Ishikawa (cell line): ENCODE data around the gene ZSCAN32.

Experiments
- CEBPB ChIP-seq: IDR thresholded peaks from 2 replicates; pipeline ENCODE4 v1.6.1; 2012
- CREB1 ChIP-seq: IDR thresholded peaks from 2 replicates; pipeline ENCODE4 v1.6.1; 2012; ENCODE audit warnings: low read depth
- EGR1 ChIP-seq: IDR thresholded peaks from 2 replicates; pipeline ENCODE4 v1.6.1; 2012
- EP300 ChIP-seq: IDR thresholded peaks from 2 replicates; pipeline ENCODE4 v1.6.1; 2012; ENCODE audit warnings: borderline replicate concordance
- FOXM1 ChIP-seq: IDR thresholded peaks from 2 replicates; pipeline ENCODE4 v1.6.1; 2012; ENCODE audit warnings: low read depth, borderline replicate concordance
- NFIC ChIP-seq: IDR thresholded peaks from 2 replicates; pipeline ENCODE4 v1.6.1; 2012
- RAD21 ChIP-seq: IDR thresholded peaks from 2 replicates; pipeline ENCODE4 v1.6.1; 2012; ENCODE audit warnings: low read depth
- TAF1 ChIP-seq: IDR thresholded peaks from 2 replicates; pipeline ENCODE4 v1.6.1; 2012; ENCODE audit warnings: low read depth, mild to moderate bottlenecking
- TCF12 ChIP-seq: IDR thresholded peaks from 2 replicates; pipeline ENCODE4 v1.6.1; 2012; ENCODE audit warnings: low read depth
- TEAD4 ChIP-seq: IDR thresholded peaks from 2 replicates; pipeline ENCODE4 v1.6.1; 2012
- YY1 ChIP-seq: IDR thresholded peaks from 2 replicates; pipeline ENCODE4 v1.6.1; 2012; ENCODE audit warnings: low read depth
- ZBTB7A ChIP-seq: IDR thresholded peaks from 2 replicates; pipeline ENCODE4 v1.6.1; 2012; ENCODE audit warnings: low read depth
- TF ChIP-seq, protein P1 (sequence below): IDR thresholded peaks from 2 replicates; pipeline ENCODE4 v1.6.1; 2012; ENCODE audit warnings: low read depth, mild to moderate bottlenecking
- TF ChIP-seq, protein P2 (sequence below): IDR thresholded peaks from 2 replicates; pipeline ENCODE4 v1.6.1; 2012
- TF ChIP-seq, protein P3 (sequence below): IDR thresholded peaks from 2 replicates; pipeline ENCODE4 v1.6.1; 2012

Gene ZSCAN32

GRCh38 chr16:3364774-3365427, 35.9 kb downstream of the ZSCAN32 start:
- no peak for TF ChIP-seq TAF1
- TF ChIP-seq TCF12, result 0 out of 2 replicates have a peak, but pooled peaks have one; percentile 1
- TF ChIP-seq, protein P1, sequence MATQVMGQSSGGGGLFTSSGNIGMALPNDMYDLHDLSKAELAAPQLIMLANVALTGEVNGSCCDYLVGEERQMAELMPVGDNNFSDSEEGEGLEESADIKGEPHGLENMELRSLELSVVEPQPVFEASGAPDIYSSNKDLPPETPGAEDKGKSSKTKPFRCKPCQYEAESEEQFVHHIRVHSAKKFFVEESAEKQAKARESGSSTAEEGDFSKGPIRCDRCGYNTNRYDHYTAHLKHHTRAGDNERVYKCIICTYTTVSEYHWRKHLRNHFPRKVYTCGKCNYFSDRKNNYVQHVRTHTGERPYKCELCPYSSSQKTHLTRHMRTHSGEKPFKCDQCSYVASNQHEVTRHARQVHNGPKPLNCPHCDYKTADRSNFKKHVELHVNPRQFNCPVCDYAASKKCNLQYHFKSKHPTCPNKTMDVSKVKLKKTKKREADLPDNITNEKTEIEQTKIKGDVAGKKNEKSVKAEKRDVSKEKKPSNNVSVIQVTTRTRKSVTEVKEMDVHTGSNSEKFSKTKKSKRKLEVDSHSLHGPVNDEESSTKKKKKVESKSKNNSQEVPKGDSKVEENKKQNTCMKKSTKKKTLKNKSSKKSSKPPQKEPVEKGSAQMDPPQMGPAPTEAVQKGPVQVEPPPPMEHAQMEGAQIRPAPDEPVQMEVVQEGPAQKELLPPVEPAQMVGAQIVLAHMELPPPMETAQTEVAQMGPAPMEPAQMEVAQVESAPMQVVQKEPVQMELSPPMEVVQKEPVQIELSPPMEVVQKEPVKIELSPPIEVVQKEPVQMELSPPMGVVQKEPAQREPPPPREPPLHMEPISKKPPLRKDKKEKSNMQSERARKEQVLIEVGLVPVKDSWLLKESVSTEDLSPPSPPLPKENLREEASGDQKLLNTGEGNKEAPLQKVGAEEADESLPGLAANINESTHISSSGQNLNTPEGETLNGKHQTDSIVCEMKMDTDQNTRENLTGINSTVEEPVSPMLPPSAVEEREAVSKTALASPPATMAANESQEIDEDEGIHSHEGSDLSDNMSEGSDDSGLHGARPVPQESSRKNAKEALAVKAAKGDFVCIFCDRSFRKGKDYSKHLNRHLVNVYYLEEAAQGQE, result no peak
- TF ChIP-seq, protein P2, sequence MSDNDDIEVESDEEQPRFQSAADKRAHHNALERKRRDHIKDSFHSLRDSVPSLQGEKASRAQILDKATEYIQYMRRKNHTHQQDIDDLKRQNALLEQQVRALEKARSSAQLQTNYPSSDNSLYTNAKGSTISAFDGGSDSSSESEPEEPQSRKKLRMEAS, result peak; percentile 36; the same call in 1 of the 2 replicates
- no peak for TF ChIP-seq RAD21

- no peak for TF ChIP-seq NFIC
- TF ChIP-seq, protein P2, result no peak
- TF ChIP-seq, protein P1, result no peak
- TF ChIP-seq, protein P3, sequence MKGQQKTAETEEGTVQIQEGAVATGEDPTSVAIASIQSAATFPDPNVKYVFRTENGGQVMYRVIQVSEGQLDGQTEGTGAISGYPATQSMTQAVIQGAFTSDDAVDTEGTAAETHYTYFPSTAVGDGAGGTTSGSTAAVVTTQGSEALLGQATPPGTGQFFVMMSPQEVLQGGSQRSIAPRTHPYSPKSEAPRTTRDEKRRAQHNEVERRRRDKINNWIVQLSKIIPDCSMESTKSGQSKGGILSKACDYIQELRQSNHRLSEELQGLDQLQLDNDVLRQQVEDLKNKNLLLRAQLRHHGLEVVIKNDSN, result no peak
- no peak for TF ChIP-seq ZBTB7A
- no peak for TF ChIP-seq RAD21
- no peak for TF ChIP-seq TAF1
- TF ChIP-seq YY1, result no peak
- no peak for TF ChIP-seq FOXM1
- TF ChIP-seq CREB1, result no peak
- TF ChIP-seq EGR1, result no peak
- no peak for TF ChIP-seq CEBPB
- no peak for TF ChIP-seq TCF12
- TF ChIP-seq EP300, result no peak
These were observed 37.0 kb downstream of the ZSCAN32 start for GRCh38 chr16:3363793-3364192.

DNA sequence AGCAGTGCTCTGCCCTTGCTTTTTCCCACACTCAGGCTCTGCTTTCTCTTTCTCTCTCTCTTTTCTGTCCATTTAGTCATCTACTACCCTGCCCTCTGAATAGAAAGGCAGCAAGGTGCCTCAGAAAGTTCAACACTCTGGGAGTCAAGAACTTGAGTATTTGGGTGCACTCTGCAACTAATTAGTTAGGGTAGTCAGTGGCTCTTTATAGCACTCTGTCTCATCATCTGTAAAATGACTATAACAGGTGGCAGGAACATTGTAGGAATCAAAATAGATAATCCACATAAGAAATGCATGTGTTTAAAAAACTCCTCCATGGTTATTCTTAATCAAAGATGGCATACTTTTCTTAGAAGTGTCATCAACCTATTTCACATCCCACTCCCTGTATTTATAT, 37.9 kb downstream of the ZSCAN32 start:
- TF ChIP-seq RAD21 (no peak), EP300 (no peak), NFIC (no peak), TAF1 (no peak)
- TF ChIP-seq, protein P3, result no peak

DNA sequence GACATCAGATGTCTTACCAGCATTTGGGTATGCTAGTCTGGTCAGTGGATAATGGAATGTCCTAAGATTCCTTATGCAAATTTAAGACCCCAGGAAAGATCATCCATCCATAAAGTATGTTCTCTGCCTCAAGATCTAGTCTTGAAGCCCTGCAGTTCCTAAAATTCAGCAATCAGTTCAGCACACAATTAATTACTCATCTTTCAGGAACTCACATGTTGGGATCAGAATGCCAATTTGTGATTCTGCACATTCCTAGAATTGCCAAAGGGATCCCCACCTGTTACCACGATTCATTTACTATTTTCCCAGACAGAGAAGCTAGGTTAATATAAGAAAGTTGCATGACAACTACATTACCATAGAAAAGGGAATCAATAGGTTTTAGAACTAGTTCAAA, 41.9 kb downstream of the ZSCAN32 start:
- TF ChIP-seq FOXM1 (no peak), RAD21 (no peak), TEAD4 (no peak), EP300 (no peak), EGR1 (no peak), NFIC (no peak), TAF1 (no peak), ZBTB7A (no peak), TCF12 (no peak), YY1 (no peak), CEBPB (no peak), CREB1 (no peak)
- TF ChIP-seq, protein P2, result no peak
- TF ChIP-seq, protein P3, result no peak
- TF ChIP-seq, protein P1, result no peak
